Measurements from ENCODE around the gene IFNL3.
A peak's percentile ranks its signal among the peaks of the same experiment; 100 is the strongest.

DNA sequence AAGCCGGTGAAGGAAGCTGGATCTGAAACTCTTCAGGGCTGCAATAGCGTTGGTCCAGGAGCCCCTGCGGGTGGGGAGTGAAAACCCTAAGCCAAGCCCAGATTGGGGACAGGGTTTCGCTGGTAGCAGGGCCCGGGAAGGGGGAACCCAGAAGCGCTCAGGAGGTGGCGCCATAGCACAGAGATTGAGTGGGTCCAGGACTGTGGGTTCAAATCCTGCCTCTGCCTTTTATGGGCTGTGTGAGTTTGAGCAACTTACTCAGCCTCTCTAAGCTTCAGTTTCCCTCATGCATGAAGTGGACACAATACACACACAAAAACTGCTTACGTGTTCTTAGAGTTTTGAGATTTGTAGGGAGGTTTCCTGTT is 32.4 kb downstream of the IFNL3 start:
- TF ChIP-seq, protein P1, sequence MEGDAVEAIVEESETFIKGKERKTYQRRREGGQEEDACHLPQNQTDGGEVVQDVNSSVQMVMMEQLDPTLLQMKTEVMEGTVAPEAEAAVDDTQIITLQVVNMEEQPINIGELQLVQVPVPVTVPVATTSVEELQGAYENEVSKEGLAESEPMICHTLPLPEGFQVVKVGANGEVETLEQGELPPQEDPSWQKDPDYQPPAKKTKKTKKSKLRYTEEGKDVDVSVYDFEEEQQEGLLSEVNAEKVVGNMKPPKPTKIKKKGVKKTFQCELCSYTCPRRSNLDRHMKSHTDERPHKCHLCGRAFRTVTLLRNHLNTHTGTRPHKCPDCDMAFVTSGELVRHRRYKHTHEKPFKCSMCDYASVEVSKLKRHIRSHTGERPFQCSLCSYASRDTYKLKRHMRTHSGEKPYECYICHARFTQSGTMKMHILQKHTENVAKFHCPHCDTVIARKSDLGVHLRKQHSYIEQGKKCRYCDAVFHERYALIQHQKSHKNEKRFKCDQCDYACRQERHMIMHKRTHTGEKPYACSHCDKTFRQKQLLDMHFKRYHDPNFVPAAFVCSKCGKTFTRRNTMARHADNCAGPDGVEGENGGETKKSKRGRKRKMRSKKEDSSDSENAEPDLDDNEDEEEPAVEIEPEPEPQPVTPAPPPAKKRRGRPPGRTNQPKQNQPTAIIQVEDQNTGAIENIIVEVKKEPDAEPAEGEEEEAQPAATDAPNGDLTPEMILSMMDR (conservative IDR thresholded peaks at IDR 0.05; ENCODE audit: low read depth, low read length) = peak; percentile 61
- no peak for TF ChIP-seq EZH2 (IDR thresholded peaks at IDR 0.05; ENCODE audit: low read length, unreplicated experiment)

Data from PC-3 (cell line).